Left forelimb (tissue), 1 donor: Measurements from ENCODE around the gene SCN1B.

ENCODE experiments used
- DNase-seq: peaks from one replicate; pipeline ENCODE4 v3.0.0-alpha.2; 2018; ENCODE audit warnings: low spot score

The SCN1B gene

DNA sequence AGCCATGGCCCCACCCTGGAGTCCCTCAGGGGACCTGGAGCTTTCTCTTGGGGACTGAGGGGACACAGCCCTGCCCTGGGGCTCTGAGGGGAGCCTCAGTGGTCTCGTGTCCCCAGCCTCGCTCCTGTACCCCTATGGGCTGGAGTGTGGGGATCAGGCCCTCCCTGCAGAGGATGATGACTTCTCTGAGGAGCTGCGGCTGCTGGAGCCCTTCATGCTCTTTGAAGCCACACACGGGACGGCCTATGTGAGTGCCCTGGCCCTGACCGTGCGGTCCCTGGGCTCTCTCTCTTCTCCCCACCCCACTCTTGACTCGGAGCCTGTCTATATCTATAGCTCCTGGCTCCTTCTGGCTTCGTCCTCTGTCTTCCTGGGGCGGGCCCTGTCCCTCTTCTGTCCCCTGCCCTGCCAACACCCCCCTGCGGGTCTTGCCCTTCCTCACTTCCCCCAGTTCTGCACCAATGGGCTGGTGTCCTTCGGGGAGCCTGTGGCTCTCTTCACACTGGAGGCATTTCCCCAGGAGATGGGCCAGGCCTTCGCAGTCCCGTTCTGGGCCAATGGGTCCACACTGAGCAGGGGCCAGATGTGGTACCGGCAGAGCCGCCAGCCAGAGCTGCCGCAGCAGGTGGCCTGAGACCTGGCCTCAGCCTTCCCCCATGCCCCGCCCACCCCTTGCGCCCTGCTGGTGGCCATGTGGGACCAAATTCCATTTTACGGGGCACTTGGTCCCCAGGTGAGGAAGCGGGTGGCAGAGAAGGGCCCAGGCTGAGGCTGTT lies 44.3 kb downstream of the SCN1B start:
- no peak for DNase-seq

DNA sequence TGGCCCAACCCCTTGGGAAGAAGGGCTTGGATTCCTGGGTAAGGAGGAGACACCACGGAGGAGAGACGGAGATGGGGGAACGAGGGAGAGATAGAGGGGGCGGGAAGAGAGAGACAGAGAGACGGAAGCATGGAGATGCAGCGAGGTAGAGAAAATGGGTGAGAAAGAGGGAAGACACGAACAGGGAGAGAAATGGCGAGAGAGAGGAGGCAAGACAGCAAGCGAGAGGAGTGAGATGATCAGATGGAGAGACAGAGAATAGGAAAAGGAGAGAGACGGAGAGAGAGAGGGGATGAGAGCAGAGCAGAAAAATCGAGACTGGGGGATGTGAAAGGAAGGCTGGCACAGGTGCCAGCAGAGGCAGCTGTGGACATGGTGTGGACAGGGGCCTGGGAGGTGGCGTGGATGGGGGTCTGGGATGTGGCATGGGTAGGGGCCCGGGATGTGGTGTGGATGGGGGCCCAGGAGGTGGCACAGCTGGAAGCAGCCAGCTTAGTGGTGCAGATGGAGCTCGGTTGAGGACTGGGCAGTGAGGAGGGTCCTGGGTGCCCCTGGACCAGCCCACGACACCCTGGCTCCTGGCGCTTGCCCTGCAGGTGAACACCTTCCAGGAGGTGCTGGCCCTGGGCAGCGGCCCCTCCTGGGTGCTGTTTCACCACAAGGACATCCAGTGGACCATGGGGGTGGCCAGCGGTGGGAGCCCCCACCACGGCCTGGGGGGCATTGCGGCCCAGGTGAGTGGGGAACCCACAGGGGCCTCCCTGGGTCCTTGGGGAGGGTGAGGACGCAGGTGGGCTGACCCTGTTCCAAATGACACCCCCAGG lies 45.1 kb downstream of the SCN1B start:
- DNase-seq: no peak

DNA sequence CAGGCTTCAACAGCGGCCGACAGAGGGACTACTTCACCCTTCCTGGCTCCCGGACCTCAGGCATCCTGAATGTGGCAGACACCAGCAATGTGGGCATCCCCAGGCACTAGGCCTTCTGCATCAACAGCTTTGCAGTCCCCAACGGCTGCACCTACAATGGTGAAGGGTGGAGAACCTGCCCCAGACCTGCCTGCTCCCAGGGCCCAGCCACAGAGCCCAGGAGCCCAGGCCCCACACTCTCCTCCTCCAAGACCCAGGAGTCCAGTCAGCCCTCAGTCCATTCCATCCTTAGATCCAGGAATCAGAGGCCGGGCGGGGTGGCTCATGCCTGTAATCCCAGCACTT lies 45.7 kb downstream of the SCN1B start:
- DNase-seq: no peak

DNA sequence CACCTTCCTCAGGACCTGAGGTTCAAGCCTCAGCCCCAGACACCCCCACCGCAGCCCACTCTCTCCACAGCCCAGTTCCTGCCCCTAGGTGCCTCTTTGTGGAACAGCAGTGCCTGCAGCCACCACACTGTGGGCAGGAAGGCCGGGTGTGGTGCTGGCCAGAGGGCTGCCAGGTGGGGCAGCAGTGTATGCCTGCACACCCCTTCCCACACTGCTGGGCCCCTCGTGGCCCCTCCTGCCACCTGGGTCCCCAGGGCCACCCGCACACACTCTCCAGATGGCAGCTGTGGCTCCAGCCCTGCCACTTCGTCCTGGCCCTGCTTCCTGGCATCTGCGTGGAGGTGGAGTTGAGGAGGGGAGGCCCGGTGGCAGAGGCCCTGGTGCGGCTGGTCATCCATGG lies 46.4 kb downstream of the SCN1B start:
- DNase-seq: no peak

DNA sequence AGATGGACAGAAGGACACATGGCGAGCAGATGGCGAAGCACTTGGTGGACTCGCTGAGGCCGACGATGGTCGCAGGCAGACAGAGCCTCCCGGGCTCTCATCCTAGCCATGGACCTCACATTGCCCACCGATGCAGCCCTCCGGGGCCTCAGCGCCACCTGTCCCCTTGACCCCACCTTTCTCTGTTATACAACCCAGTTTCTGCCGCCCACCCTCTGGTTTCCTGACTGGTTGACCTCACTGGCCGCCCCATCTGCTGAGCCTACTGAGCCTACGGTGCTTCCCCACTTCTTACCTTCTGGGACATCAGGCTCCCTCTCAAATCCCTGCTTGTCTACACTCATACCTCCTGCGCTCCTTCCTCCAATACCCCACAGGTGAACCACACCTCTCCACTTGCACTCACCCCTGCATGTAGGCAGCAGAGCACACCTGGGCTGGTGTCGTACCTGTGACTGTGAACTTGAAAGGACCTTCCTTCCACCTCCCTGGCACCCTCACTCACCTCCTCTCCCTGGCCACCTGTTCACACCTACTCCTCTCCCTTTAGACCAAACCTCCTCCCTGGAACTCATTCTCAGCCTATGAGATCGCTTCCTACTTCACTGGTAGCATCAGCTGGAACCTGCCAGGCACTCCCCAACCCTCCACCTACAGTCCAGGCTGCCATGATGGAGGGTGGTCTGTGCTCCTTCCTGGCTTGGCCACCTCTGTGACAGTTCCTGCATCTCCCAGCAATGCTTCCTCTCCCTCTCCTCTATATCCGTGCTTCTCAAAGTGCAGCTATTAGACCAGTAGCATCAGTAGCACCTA lies 47.3 kb downstream of the SCN1B start:
- DNase-seq: no peak

DNA sequence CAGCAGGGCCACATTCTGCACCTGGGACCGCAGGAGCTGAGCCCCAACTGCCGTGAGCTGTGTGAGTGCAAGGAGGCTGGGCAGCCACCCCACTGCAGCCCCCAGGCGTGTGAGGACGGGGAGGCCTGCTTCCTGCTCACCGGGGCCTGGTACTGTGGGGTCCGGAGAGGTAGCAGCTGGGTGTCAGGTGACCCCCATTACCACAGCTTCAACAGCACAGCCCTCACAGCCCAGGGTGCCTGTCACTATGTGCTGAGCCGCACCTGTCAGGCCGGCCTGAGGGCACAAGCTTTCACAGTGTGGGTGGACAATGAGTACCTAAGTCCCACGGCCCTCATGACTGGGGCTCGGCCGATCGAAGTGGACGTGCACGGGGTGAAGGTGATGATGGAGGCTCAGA lies 49.6 kb downstream of the SCN1B start:
- no peak for DNase-seq

DNA sequence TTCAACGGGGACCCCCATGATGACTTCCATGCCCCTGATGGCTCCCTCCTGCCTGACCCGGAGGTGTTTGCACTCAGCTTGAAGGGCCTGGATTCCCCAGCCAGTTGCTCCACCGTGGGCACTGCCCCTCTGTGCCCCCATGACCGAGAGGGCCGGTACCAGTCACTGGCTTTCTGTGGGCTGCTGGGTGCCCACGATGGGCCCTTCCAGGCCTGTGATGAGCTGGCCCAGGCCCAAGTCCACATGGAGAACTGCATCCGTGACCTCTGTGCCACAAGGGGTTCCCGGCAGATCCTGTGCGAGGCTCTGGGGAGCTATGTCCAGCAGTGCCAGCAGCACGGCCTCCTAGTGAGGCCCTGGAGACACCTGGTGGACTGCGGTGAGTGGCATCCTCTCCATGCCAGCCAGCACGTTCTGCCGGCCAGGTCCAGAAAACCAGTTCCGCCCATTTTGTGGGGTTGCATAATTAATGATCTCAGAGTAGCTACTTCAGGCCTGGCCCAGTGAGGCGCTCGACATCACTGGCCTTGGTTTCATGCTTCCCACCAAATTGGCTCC lies 50.4 kb downstream of the SCN1B start:
- DNase-seq: no peak

DNA sequence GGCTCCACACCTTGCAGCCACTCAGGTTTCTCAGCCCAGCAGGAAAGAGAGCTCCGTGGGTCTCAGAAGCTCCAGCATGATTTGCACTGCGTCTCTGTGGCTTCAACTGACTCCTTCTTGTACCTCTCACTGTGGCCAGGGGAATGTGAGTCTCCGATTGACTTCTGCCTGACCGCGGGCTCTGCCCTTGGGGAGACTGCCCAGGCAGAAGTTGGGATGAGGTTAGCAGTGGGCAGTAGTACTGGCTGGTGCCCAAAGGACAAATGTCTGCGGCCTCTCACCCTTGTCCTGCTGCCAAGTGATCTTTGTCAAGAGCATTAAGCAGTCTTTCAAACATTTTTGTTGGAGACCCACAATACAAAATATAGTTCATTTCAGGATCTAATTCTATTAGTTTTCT lies 50.9 kb downstream of the SCN1B start:
- DNase-seq: no peak

DNA sequence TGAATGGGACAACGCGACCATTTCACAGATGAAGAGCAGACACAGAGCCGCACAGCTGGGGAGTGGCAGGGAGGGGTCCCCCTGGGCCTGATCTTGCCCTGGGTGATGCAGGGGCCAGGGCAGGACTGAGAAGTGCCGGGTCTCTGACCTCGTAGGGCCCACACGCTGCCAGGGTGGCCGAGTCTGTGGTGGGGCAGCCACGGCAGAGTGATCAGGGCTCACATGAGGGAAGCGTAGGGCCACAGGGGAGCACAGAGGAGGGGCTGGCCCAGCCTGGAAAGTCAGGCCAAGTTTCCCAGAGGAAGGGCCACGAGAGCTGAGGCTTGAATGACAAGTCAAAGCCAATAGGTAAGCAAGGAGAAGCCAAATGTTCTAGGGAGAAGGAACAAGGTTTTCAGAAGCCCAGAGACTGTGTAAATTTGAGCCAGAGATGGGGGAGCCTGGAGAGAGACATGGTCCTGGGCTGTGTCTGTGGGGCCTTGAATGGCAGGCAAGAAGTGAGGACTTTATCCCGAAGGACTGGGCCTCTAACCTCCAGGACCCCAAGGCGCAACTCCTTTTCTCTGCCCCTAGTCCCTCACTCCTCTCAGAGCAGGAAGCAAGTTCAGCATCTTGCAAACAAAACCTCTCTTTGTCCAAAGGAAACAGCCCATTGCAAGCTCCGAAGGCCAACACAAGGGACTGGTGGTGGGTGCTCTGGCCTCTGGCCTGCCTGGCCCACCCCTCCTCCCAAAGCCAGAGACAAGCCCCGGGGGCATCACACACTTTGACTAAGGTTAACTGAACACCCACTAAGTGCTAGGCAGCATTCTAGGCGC lies 53.6 kb downstream of the SCN1B start:
- DNase-seq: no peak

DNA sequence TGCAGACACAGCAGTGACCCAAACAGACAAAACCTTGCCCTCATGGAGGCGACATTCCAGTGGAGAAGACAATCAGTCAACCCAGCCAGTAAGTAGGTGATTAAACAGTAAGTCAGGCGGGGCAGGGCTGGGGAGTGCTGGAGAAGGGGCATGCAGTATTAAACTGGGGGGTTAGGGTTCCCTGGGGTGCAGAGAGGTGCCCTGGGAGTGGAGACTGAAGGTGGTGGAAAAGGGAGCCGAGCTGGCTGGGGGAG lies 54.2 kb downstream of the SCN1B start:
- DNase-seq: no peak

DNA sequence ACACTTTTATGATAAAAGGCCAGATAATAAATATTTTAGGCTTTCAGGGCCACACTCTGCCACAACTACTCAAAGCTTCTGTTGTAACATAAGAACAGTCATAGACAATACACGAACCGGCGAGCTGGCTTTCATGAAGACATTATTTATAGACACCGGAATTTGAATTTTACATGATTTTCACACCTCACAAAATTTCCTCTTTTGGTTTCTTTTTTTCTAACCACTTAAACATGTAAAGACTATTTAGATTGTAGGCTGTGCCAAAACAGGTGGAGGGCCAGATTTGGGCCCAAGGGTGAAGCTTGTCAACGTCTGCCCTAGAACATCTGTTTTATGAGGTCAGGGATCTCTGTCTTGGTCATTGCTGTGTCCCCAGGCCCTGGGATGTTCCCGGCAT lies 55.7 kb downstream of the SCN1B start:
- no peak for DNase-seq

DNA sequence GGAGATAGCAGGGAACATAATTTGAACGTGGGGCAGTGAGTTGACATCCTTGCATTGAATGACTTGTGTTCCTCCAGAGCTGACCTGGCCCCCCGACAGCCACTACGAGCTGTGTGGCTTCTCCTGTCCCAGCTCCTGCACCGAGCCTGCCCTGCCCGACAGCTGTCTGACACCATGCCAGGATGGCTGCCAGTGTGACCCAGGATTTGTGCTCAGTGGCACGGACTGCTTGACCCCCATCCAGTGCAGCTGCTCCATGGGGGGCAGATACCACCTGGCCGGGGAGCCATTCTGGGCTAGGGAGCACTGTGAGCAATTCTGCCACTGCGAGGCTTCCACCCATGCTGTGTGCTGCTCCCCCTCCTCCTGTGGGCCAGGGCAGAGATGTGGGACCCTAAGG lies 56.2 kb downstream of the SCN1B start:
- DNase-seq: no peak

DNA sequence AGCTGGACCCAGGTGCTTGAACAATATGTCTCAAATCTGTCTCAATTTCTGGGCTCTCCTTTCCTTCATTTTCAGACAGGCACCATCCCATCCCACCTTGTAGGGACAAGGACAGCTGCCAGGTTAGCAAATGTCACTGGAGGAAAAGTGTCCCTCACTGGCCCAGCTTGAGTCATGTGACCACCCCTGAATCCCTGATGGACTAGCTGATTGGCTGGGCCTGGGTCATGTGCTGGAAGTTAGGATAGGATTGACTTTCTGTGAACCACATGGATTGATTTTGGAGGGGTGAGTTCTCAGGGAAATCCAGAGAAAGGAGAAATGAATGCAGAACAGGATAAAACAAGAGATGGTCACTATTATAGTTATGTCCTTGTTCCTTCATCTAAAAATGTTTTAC lies 57.1 kb downstream of the SCN1B start:
- no peak for DNase-seq

DNA sequence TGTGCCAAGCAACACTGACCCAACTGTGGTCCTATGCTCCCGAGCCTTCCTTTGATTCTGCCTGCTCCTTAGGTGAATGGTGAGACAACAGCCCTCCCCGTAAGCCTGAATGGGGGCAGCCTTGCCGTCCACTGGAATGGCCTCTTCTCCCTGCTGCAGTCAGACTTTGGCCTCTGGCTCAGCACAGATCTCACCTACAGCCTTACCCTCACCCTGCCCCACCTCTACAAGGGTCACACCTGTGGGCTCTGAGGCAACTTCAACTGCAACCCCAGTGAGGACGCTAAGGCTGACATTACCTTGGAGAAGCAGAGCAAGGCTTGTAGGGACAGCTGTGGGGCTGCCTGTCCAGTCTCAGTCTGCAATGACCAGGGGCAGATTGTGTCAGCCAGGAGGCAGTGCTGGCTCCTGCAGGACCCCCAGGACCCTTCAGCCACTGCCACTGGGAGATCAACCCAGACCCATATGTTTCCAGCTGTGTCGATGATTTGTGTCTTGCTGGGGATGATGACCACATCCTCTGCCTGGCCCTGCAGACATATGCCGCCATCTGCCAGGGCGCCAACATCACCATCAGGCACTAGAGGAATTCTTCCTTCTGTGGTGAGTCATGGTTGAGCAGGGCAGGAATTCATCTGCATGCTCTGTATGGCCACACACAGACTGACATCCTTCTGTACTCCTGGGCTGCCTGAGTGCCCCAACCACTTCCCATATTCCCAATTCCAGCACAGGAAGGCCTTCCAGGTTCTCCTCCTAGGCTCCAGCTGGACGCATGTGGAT lies 58.1 kb downstream of the SCN1B start:
- no peak for DNase-seq

DNA sequence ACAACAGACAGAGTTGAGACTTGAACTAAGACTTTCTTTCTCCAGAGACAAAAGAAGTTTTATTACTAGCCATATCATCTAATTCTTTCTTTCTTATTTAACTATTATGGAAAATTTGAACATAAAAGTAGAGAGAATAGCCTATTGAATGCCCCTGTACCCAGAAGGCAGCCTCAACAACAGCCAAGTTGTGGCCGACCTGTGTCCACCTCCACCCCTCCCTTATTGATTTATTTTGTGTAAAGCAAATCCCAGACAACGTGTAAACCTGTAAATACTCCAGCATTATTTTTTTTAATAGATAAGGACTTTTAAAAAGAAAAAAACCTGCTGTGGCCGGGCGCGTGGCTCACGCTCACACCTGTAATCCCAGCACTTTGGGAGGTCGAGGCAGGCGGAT lies 59.3 kb downstream of the SCN1B start:
- no peak for DNase-seq
